ENCODE measurements around the gene C13orf46. TPM values are rescaled to one million over a fixed set of nuclear protein-coding genes. Genes with fewer than 3 reads are reported as not detected.

Gene C13orf46
- total RNA-seq, 2 experiments from 2014 or later: 2.2 to 3.1 TPM

DNA sequence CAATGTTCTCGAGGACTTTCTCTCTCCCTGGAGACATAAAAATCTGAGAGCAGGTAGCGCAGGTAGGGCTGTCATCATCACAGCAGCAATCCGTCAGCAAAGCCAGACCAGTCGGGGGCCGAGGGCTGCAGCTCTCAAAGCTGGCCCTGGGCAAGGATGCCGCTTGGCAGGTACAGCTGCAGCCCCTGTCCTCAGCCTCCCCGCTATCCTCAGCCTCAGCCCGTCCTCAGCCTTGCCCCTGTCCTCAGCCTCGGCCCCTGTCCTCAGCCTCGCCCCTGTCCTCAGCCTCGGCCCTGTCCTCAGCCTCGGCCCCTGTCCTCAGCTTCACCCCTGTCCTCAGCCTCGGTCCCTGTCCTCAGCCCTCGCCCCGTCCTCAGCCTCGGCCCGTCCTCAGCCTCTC, 10.9 kb downstream of the C13orf46 start:
- Mint-ChIP-seq H3K27me3 (ENCODE audit: low read depth) (no peaks in the 10 kb centered on the region), H3K4me1 (ENCODE audit: low read depth) (no peaks in the 10 kb centered on the region), H3K4me3 (no peak overlapping the region), H3K36me3 (ENCODE audit: low read depth) (peaks cover 6% of the 10 kb centered on the region), H3K9me3 (ENCODE audit: insufficient read depth) (peaks cover 16% of the 10 kb centered on the region), H3K27ac (no peak overlapping the region)
- CTCF ChIA-PET: no interaction called here
- no peak for ATAC-seq
- no peak for DNase-seq
- POLR2A ChIA-PET: no interaction called here

- no peak overlapping the region for H3K27ac Mint-ChIP-seq
- H3K36me3 Mint-ChIP-seq (ENCODE audit: low read depth): peaks cover 6% of the 10 kb centered on the region
- no peak overlapping the region for H3K4me3 Mint-ChIP-seq
- peaks cover 16% of the 10 kb centered on the region for H3K9me3 Mint-ChIP-seq (ENCODE audit: insufficient read depth)
- ATAC-seq (no peak), DNase-seq (no peak)
- CTCF ChIA-PET: no interaction called here
- POLR2A ChIA-PET: no interaction called here
- H3K4me1 Mint-ChIP-seq (ENCODE audit: low read depth): no peaks in the 10 kb centered on the region
- no peaks in the 10 kb centered on the region for H3K27me3 Mint-ChIP-seq (ENCODE audit: low read depth)
Measured at GRCh38 chr13:113962386-113962785, 11.5 kb downstream of the C13orf46 start.

DNA sequence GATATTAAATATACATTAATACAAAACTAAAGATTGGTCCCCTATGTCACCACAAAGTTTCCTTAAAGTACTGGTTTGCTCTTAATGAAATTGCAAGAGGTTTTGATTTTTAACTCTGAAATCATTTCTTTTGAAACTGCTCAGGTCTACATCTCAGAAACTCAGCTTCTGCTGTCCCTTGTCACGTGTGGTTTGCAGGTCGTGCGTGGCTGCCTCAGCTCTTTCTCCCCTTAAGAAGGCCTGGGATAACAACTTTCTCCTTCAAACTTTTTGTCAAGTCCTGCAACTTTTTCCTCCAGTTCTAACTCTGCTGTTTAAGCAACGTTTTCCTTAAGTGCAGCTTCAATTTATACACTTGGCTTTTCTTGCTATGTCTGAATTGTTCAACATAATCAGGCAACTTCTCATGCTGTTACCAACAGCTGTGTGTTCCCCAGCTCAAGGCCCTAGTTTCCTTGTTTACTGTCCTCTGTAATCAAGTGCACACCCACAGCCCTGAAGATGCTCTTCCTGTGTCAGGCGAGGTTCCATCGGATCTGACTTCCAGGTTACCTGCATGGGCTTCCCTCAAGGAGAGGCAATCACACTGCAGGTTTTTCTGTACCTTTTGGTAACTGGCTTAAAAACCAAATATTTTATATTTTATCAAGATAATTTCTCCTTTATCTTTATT, 13.5 kb downstream of the C13orf46 start:
- H3K4me3 Mint-ChIP-seq: no peak overlapping the region
- peaks cover 16% of the 10 kb centered on the region for H3K9me3 Mint-ChIP-seq (ENCODE audit: insufficient read depth)
- no peak overlapping the region for H3K27ac Mint-ChIP-seq
- H3K4me1 Mint-ChIP-seq (ENCODE audit: low read depth): no peaks in the 10 kb centered on the region
- peaks cover 8% of the 10 kb centered on the region for H3K36me3 Mint-ChIP-seq (ENCODE audit: low read depth)
- no peak for DNase-seq
- H3K27me3 Mint-ChIP-seq (ENCODE audit: low read depth): no peaks in the 10 kb centered on the region
- ChIA-PET POLR2A (no interaction called here), CTCF (no interaction called here)
- ATAC-seq: no peak

DNA sequence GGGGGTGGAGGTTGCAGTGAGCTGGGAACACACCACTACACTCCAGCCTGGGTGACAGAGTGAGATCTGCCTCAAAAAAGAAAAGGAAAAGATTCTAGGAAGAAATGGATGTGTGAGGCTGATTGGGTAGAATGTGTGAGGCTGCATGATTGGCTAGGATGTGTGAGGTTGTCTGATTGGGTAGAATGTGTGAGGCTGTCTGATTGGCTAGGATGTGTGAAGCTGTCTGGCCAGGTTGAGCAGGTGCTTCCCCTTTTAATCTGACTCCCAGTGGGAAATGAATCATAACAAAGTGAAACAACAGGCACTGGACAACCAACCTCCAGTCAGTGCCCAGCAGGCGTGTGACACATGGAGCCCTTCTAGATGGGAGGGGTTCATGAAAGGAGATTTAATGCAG, 14.7 kb downstream of the C13orf46 start:
- Mint-ChIP-seq H3K27me3 (ENCODE audit: low read depth) (no peaks in the 10 kb centered on the region), H3K9me3 (ENCODE audit: insufficient read depth) (peaks cover 16% of the 10 kb centered on the region), H3K36me3 (ENCODE audit: low read depth) (peaks cover 8% of the 10 kb centered on the region), H3K27ac (no peak overlapping the region), H3K4me1 (ENCODE audit: low read depth) (no peaks in the 10 kb centered on the region), H3K4me3 (no peak overlapping the region)
- no peak for ATAC-seq
- POLR2A ChIA-PET: no interaction called here
- DNase-seq: no peak
- CTCF ChIA-PET: no interaction called here

- POLR2A ChIA-PET: no interaction called here
- H3K9me3 Mint-ChIP-seq (ENCODE audit: insufficient read depth): peaks cover 16% of the 10 kb centered on the region
- no peaks in the 10 kb centered on the region for H3K4me1 Mint-ChIP-seq (ENCODE audit: low read depth)
- CTCF ChIA-PET: no interaction called here
- DNase-seq (no peak), ATAC-seq (no peak)
- H3K4me3 Mint-ChIP-seq: no peak overlapping the region
- H3K27me3 Mint-ChIP-seq (ENCODE audit: low read depth): no peaks in the 10 kb centered on the region
- no peak overlapping the region for H3K27ac Mint-ChIP-seq
- H3K36me3 Mint-ChIP-seq (ENCODE audit: low read depth): peaks cover 8% of the 10 kb centered on the region
Measured at GRCh38 chr13:113958373-113958772, 15.5 kb downstream of the C13orf46 start.

GRCh38 chr13:113956571-113956970, 17.3 kb downstream of the C13orf46 start:
- no peak for ATAC-seq
- Mint-ChIP-seq H3K27ac (no peak overlapping the region), H3K4me1 (ENCODE audit: low read depth) (no peaks in the 10 kb centered on the region), H3K27me3 (ENCODE audit: low read depth) (no peaks in the 10 kb centered on the region), H3K4me3 (no peak overlapping the region), H3K36me3 (ENCODE audit: low read depth) (peaks cover 8% of the 10 kb centered on the region), H3K9me3 (ENCODE audit: insufficient read depth) (peaks cover 16% of the 10 kb centered on the region)
- POLR2A ChIA-PET: no interaction called here
- CTCF ChIA-PET: no interaction called here
- no peak for DNase-seq

- ChIA-PET POLR2A (no interaction called here), CTCF (no interaction called here)
- H3K27me3 Mint-ChIP-seq (ENCODE audit: low read depth): no peaks in the 10 kb centered on the region
- H3K9me3 Mint-ChIP-seq (ENCODE audit: insufficient read depth): peaks cover 16% of the 10 kb centered on the region
- DNase-seq (no peak), ATAC-seq (no peak)
- H3K4me3 Mint-ChIP-seq: no peak overlapping the region
- peak overlapping the region; percentile 52 for H3K27ac Mint-ChIP-seq
- H3K4me1 Mint-ChIP-seq (ENCODE audit: low read depth): peaks cover 4% of the 10 kb centered on the region
- H3K36me3 Mint-ChIP-seq (ENCODE audit: low read depth): peaks cover 8% of the 10 kb centered on the region
Measured at GRCh38 chr13:113955691-113956090, 18.2 kb downstream of the C13orf46 start.

DNA sequence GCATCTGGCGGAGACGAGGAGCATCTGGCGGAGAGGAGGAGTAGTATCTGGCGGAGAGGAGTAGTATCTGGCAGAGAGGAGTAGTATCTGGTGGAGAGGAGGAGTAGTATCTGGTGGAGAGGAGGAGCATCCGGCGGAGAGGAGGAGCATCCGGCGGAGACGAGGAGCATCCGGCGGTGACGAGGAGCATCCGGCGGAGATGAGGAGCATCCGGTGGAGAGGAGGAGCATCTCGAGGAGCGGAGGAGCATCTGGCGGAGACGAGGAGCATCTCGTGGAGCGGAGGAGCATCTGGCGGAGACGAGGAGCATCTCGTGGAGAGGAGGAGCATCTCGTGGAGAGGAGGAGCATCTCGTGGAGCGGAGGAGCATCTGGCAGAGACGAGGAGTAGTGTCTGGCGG, 18.6 kb downstream of the C13orf46 start:
- DNase-seq: no peak
- H3K4me3 Mint-ChIP-seq: no peak overlapping the region
- ChIA-PET POLR2A (interaction anchor here (0.8 kb wide), 1 partner anchor 20 kb away, joined by 4 read pairs; no protein-coding TSS in a partner anchor), CTCF (no interaction called here)
- H3K9me3 Mint-ChIP-seq (ENCODE audit: insufficient read depth): peaks cover 12% of the 10 kb centered on the region
- H3K36me3 Mint-ChIP-seq (ENCODE audit: low read depth): peaks cover 5% of the 10 kb centered on the region
- H3K27ac Mint-ChIP-seq: no peak overlapping the region
- no peak for ATAC-seq
- H3K27me3 Mint-ChIP-seq (ENCODE audit: low read depth): no peaks in the 10 kb centered on the region
- peaks cover 4% of the 10 kb centered on the region for H3K4me1 Mint-ChIP-seq (ENCODE audit: low read depth)

DNA sequence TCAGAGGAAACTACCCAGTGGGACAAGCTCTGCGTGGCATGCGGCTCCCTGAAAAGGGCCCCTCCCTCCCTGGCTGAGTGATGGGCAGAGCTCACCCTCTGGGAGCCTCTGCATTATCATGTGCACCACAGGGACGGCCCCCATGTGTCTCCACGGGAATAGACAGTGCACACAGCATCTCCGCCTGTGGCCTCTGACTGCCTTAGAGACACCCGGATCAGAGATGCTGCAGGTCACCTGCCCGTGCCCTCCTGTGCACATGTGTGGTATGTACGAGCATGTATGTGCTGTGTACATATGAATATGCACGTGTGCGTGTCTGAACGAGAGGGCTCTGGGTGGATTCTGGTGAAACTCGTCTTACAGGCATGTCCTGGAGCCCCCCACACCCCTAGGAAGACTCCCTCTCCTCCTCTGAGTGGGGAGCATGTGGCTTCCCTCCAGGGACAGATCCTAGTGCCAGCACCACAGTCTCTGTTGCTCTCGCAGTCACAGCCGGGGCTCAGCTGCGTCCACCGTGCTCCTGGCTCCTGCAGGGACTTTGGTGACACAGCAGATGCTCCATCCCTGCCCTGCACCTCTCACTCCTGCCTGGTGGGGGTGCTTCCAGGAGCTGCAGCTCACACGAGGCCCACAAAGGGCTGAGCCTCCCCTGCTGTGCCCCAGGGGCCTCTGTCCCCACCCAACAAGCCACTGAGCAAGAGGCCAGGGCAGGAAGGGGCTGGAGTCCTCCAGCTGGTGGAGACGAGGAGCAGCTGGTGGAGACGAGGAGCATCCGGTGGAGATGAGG, 19.6 kb downstream of the C13orf46 start:
- Mint-ChIP-seq H3K4me3 (no peak overlapping the region), H3K36me3 (ENCODE audit: low read depth) (peaks cover 2% of the 10 kb centered on the region), H3K27ac (no peak overlapping the region), H3K9me3 (ENCODE audit: insufficient read depth) (peaks cover 4% of the 10 kb centered on the region), H3K4me1 (ENCODE audit: low read depth) (peaks cover 4% of the 10 kb centered on the region), H3K27me3 (ENCODE audit: low read depth) (no peaks in the 10 kb centered on the region)
- no peak for DNase-seq
- ChIA-PET POLR2A (interaction anchor here (0.6 kb wide), 1 partner anchor 308 kb away, joined by 3 read pairs; no protein-coding TSS in a partner anchor), CTCF (no interaction called here)
- no peak for ATAC-seq

DNA sequence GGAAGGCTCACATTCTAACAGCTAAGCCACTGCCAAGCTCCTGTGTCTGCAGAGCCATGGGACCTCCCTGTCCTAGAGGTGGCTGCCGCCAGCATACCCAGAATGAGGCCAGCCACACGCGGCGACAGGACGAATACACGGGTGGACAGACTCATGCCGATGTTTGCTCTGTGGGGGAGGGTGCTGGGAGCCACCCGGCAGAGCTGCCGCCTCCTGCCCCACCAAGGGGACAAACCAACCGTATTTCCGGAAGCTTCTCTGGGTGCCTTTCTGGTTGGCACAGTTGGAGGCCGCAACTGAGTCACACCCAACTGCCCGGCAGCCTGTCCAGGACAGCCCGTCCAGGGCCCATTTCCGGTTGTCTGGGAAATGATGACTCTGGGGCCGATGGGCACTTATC, 20.3 kb downstream of the C13orf46 start:
- ATAC-seq (no peak), DNase-seq (no peak)
- CTCF ChIA-PET: no interaction called here
- H3K36me3 Mint-ChIP-seq (ENCODE audit: low read depth): peaks cover 2% of the 10 kb centered on the region
- POLR2A ChIA-PET: interaction anchor here (0.6 kb wide), 2 partner anchors 8 to 308 kb away, joined by 3 read pairs; no protein-coding TSS in a partner anchor
- H3K4me1 Mint-ChIP-seq (ENCODE audit: low read depth): peaks cover 4% of the 10 kb centered on the region
- H3K27ac Mint-ChIP-seq: no peak overlapping the region
- peaks cover 3% of the 10 kb centered on the region for H3K9me3 Mint-ChIP-seq (ENCODE audit: insufficient read depth)
- no peaks in the 10 kb centered on the region for H3K27me3 Mint-ChIP-seq (ENCODE audit: low read depth)
- H3K4me3 Mint-ChIP-seq: no peak overlapping the region

DNA sequence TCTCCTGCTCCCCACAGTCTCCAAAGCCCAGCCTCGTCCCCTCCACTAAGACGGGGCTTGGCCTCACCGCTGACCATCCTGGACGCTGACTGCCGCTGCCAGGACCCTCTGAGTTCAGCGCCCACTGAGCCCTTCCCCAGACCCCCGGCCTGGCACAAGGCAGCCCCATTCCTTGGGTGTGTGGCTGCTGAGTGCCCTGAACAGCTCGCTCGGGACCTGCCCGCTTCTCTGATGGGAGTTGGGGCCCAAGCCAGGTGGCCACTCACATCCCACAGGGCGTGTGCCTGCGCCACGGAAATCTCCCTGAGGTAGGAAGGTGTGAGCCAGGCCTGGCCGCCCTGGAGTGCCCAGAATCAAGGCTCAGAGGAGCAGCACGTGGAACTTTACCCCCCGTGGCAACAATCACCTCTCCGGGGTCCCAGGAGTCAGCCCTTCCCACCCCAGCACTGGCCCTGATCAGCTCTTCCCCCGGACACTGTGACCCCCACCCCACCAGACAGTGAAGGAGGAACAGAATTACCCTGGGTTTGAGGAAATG, 20.8 kb downstream of the C13orf46 start:
- no peaks in the 10 kb centered on the region for H3K27me3 Mint-ChIP-seq (ENCODE audit: low read depth)
- no peak for ATAC-seq
- no peak for DNase-seq
- CTCF ChIA-PET: no interaction called here
- H3K27ac Mint-ChIP-seq: no peak overlapping the region
- H3K9me3 Mint-ChIP-seq (ENCODE audit: insufficient read depth): no peaks in the 10 kb centered on the region
- H3K36me3 Mint-ChIP-seq (ENCODE audit: low read depth): peaks cover 2% of the 10 kb centered on the region
- POLR2A ChIA-PET: interaction anchor here (0.6 kb wide), 2 partner anchors 8 to 307 kb away, joined by 3 read pairs; no protein-coding TSS in a partner anchor
- no peak overlapping the region for H3K4me3 Mint-ChIP-seq
- peaks cover 4% of the 10 kb centered on the region for H3K4me1 Mint-ChIP-seq (ENCODE audit: low read depth)

DNA sequence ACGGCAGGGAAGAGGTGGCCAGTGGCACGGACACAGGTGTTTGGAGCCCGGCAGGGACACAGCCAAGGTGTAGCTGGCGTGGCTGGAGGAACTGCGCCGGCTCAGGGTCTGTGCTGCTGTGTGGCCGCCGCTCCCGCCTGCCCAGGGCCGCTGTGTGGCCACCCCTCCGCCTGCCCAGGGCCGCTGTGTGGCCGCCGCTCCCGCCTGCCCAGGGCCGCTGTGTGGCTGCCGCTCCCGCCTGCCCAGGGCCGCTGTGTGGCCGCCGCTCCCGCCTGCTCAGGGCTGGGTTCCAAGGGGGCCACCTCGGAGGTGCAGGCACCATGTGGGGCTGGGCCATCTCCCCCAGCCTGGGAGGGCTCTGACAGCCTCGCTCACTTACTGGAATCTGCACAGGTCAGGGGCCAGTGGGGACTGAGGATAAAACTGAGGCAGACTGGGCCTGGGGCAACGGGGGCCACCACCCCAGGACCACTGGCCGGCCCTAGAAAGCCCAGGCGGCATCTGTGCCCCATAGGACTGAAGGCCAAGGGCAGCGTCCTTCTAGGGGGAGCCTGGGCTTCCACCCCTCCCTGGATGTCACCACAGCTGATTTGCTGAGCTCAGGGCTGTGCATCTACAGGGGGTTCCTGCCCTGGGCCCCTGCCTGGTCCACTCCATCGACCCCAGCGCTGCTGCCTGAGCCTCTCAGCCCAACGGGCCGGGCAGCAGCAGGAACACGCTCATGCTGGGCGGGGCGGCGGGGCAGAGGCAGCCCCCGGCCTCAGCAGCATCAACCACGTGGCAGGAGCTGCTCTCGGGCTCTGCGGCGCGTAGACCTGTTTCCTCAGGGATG, 21.5 kb downstream of the C13orf46 start:
- H3K27ac Mint-ChIP-seq: no peak overlapping the region
- peaks cover 2% of the 10 kb centered on the region for H3K36me3 Mint-ChIP-seq (ENCODE audit: low read depth)
- no peak for ATAC-seq
- H3K9me3 Mint-ChIP-seq (ENCODE audit: insufficient read depth): no peaks in the 10 kb centered on the region
- ChIA-PET CTCF (no interaction called here), POLR2A (no interaction called here)
- no peak overlapping the region for H3K4me3 Mint-ChIP-seq
- peaks cover 4% of the 10 kb centered on the region for H3K4me1 Mint-ChIP-seq (ENCODE audit: low read depth)
- DNase-seq: no peak
- H3K27me3 Mint-ChIP-seq (ENCODE audit: low read depth): no peaks in the 10 kb centered on the region

Measured in activated CD8-positive, alpha-beta T cell treated with anti-CD3 and anti-CD28 coated beads, Interleukin-2, amount 10 ng/mL, durations not matched to agents 7 days and 5 days (primary cell).